Measurements from ENCODE around the gene NT5C.

The NT5C gene

DNA sequence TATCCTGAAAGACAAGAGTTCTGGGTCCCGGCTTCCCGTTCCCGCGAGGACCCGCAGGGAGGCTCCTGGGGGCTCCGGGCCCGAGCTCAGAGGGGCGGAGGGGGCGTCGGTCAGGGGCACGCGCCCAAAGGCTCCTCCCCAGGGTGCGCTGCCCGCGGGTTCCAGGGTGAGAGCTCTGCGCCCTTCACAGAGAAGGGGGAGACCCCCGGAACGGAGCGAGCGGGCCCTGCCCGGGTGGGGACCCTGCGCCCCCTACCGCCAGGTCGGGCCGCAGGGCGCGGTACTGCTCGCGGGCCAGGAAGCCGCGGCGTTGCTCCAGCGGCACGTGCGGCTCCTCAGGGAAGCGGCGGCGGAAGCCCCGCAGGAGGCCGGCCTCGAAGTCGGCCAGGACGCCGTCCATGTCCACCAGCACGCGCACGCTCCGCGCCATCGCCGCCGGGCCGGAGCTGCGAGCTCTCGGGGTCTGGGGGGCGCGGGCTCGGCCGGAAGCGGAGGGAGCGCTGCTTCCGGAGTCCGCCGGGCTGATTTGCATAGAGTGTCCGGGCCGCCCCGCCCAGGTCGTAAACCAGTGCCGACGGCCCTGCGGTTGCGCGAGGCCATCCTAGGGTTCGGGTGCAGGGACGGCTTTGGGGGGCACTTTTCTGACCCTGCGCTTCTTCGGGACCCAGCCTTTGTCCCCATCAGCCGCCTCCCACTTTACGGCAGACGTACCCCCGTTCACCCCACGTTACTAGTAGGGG lies at the start of gene NT5C:
Gene NT5C, minus strand, starts transcription at position 465 of the 740 bp plus-strand sequence. Its CDS starts 35 bp downstream, at position 430.
- Histone ChIP-seq H3K27ac (ENCODE audit: poor library complexity, severe bottlenecking) (peak within 1 kb of the TSS; percentile 87), H3K4me3 (ENCODE audit: severe bottlenecking) (peak within 1 kb of the TSS; percentile 62), H3K36me3 (ENCODE audit: low read depth) (peaks cover 40% of the 10 kb centered on the region), H3K9me3 (ENCODE audit: severe bottlenecking) (no peaks in the 10 kb centered on the region), H3K4me1 (ENCODE audit: insufficient read depth, poor library complexity, severe bottlenecking) (peaks cover 11% of the 10 kb centered on the region), H3K27me3 (ENCODE audit: insufficient read depth, poor library complexity, severe bottlenecking) (no peaks in the 10 kb centered on the region)
- TF ChIP-seq, protein P1, sequence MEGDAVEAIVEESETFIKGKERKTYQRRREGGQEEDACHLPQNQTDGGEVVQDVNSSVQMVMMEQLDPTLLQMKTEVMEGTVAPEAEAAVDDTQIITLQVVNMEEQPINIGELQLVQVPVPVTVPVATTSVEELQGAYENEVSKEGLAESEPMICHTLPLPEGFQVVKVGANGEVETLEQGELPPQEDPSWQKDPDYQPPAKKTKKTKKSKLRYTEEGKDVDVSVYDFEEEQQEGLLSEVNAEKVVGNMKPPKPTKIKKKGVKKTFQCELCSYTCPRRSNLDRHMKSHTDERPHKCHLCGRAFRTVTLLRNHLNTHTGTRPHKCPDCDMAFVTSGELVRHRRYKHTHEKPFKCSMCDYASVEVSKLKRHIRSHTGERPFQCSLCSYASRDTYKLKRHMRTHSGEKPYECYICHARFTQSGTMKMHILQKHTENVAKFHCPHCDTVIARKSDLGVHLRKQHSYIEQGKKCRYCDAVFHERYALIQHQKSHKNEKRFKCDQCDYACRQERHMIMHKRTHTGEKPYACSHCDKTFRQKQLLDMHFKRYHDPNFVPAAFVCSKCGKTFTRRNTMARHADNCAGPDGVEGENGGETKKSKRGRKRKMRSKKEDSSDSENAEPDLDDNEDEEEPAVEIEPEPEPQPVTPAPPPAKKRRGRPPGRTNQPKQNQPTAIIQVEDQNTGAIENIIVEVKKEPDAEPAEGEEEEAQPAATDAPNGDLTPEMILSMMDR (IDR thresholded peaks at IDR 0.05; ENCODE audit: poor library complexity, severe bottlenecking), result peak; percentile 83
- ATAC-seq (ENCODE audit: low read depth), result peak; percentile 79
- DNase-seq (ENCODE audit: low spot score), result peak; percentile 82

DNA sequence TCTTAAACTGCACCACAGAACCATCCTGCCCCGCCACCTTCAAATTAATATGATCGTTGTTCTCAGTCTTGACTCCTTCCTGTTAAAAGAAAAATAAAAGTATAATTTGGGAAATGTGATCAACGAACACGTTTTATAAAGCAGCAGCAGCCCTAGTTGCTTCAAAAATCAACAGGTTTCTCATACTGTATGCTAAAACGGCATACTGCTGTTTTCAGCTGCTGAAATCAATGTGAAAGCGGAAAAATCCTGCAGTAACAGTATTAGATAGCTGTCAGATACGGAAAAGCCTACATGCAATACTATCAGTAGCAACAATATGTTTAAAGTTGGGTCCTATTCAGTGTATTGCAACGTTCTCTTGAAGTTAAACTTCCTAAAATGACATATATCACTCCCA lies 49.6 kb upstream of the NT5C start:
- Histone ChIP-seq H3K9me3 (ENCODE audit: severe bottlenecking) (no peaks in the 10 kb centered on the region), H3K36me3 (ENCODE audit: low read depth) (peaks cover 49% of the 10 kb centered on the region), H3K27ac (ENCODE audit: poor library complexity, severe bottlenecking) (peak overlapping the region; percentile 93), H3K4me1 (ENCODE audit: insufficient read depth, poor library complexity, severe bottlenecking) (peaks cover 4% of the 10 kb centered on the region), H3K4me3 (ENCODE audit: severe bottlenecking) (peak overlapping the region; percentile 100), H3K27me3 (ENCODE audit: insufficient read depth, poor library complexity, severe bottlenecking) (no peaks in the 10 kb centered on the region)
- ATAC-seq (ENCODE audit: low read depth) (no peak), DNase-seq (ENCODE audit: low spot score) (no peak)
- TF ChIP-seq, protein P1 (IDR thresholded peaks at IDR 0.05; ENCODE audit: poor library complexity, severe bottlenecking), result no peak

DNA sequence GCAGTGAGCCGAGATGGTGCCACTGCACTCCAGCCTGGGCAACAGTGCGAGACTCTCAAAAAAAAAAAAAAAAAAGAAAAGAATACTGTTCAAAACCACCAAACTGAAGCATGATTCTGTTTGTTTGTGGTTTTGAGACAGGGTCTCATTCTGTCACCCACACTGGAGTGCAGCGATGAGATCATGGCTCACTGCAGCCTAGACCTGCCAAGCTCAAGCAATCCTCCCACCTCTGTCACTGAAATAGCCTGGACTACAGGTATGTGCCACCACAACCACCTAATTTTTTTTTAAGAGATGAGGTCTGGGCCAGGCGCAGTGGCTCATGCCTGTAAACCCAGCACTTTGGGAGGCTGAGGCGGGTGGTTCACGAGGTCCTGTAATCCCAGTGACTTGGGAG lies 46.9 kb upstream of the NT5C start:
- ATAC-seq (ENCODE audit: low read depth) (no peak), DNase-seq (ENCODE audit: low spot score) (no peak)
- no peaks in the 10 kb centered on the region for H3K9me3 ChIP-seq (ENCODE audit: severe bottlenecking)
- no peak overlapping the region for H3K27ac ChIP-seq (ENCODE audit: poor library complexity, severe bottlenecking)
- peaks cover 3% of the 10 kb centered on the region for H3K4me1 ChIP-seq (ENCODE audit: insufficient read depth, poor library complexity, severe bottlenecking)
- H3K4me3 ChIP-seq (ENCODE audit: severe bottlenecking), result no peak overlapping the region
- peaks cover 75% of the 10 kb centered on the region for H3K36me3 ChIP-seq (ENCODE audit: low read depth)
- TF ChIP-seq, protein P1 (IDR thresholded peaks at IDR 0.05; ENCODE audit: poor library complexity, severe bottlenecking), result no peak
- H3K27me3 ChIP-seq (ENCODE audit: insufficient read depth, poor library complexity, severe bottlenecking), result no peaks in the 10 kb centered on the region

DNA sequence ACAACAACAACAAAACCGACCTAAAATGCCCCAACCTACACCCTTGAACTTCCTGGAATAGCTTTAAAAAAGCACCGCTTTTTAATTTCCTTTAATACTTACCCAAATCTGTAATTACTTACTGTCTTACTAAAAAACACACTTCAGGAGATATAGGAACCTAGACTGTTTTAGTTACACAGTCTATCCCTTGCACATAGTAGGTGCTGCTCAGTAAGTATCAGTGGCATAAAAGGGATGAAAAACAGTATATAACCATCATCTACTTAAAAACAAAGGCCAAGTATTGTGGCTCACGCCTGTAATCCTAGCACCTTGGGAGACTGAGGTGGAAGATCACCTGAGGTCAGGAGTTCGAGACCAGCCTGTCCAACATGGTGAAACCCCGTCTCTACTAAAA lies 45.1 kb upstream of the NT5C start:
- Histone ChIP-seq H3K4me3 (ENCODE audit: severe bottlenecking) (no peak overlapping the region), H3K36me3 (ENCODE audit: low read depth) (peaks cover 90% of the 10 kb centered on the region), H3K9me3 (ENCODE audit: severe bottlenecking) (no peaks in the 10 kb centered on the region), H3K4me1 (ENCODE audit: insufficient read depth, poor library complexity, severe bottlenecking) (peaks cover 2% of the 10 kb centered on the region), H3K27ac (ENCODE audit: poor library complexity, severe bottlenecking) (no peak overlapping the region), H3K27me3 (ENCODE audit: insufficient read depth, poor library complexity, severe bottlenecking) (no peaks in the 10 kb centered on the region)
- TF ChIP-seq, protein P1 (IDR thresholded peaks at IDR 0.05; ENCODE audit: poor library complexity, severe bottlenecking), result no peak
- ATAC-seq (ENCODE audit: low read depth), result no peak
- DNase-seq (ENCODE audit: low spot score), result no peak

DNA sequence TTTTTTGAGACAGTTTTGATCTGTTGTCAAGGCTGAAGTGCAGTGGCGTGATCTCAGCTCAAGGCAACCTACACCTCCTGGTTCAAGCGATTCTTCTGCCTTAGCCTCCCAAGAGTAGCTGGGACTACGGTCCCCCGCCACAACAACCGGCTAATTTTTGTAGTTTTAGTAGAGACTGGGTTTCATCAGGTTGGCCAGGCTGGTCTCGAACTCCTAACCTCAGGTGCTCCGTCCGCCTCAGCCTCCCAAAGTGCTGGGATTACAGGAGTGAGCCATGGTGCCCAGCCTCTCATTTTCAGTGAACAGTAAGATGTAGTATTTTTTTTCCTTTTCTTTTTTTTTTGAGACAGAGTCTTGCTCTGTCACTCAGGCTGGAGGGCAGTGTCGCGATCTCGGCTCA lies 43.5 kb upstream of the NT5C start:
- Histone ChIP-seq H3K9me3 (ENCODE audit: severe bottlenecking) (no peaks in the 10 kb centered on the region), H3K4me1 (ENCODE audit: insufficient read depth, poor library complexity, severe bottlenecking) (peaks cover 5% of the 10 kb centered on the region), H3K36me3 (ENCODE audit: low read depth) (peaks cover 93% of the 10 kb centered on the region), H3K4me3 (ENCODE audit: severe bottlenecking) (no peak overlapping the region), H3K27me3 (ENCODE audit: insufficient read depth, poor library complexity, severe bottlenecking) (no peaks in the 10 kb centered on the region), H3K27ac (ENCODE audit: poor library complexity, severe bottlenecking) (no peak overlapping the region)
- ATAC-seq (ENCODE audit: low read depth), result no peak
- TF ChIP-seq, protein P1 (IDR thresholded peaks at IDR 0.05; ENCODE audit: poor library complexity, severe bottlenecking), result no peak
- peak; percentile 29 for DNase-seq (ENCODE audit: low spot score)
